GM19351 (cell line): ENCODE data around the gene CCNK.

Experiments used
- ATAC-seq: cut with Tn5 transposase; IDR thresholded peaks from one replicate; pipeline ENCODE4 v1.9.1; 2021; ENCODE audit warnings: mild to moderate bottlenecking, moderate library complexity; ENCODE audit not compliant: unreplicated experiment

Gene CCNK

DNA sequence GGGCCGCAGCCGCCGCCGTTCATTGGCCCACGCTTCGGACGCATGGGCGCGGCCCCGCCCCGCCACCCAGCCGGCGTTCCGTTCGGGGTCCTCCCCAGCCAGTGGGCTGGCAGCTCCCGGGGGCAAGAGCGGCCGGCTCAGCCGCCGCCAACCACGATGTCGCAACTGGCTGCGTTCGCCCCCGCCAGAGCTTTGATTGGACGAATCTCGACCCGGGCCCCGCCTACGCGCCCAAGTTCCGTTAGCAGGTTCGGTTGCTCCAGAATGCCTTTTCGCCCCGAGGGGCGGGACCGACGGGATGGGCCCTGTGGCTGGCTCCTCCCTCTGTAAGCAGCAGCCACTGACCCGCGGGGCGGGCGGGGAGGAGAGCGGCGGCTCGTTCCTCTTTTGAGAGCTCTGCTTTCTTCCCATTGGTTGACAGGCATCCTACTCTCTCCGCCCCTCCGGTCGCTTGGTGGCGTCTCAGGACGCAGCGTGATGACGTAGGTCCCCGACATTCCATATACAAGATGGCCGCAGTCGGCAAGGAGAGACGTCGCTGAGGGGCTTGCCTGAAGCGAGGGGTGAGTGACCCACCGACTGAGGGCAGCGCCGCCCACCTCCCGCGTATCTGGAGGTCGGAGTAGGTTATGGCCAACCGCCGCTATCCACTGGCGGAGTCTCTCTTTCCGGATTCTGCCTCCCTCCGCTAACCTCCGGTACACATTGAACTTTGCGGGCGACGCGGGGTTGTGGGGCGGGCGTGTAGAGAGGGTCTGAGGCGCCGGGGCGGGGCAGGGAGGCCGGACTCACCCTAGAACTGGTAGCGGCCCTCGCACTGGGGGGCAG, at the start of gene CCNK:
Gene CCNK (plus strand): TSS at position 493 of the 828 bp plus-strand sequence. CDS start 11,269 bp downstream, outside the sequence.
- ATAC-seq, result peak; percentile 81

DNA sequence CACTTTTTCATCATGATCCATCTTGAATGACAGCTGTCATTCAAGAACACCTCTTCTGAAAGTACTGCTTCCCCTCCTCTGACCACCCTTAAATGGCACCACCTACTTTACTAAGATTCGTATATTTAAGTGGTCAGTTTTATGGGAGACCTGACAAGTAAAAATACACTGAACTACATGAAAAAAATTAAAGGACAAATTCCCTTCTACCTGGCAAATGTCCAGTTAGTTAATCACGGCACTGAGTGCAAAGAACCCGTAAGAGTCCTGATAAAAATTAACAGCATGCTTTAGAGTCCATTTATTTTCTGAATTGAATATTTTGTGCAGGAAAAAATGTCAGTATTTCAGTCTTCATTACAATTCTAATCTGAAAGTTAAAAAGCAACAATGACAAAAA, 49.2 kb upstream of the CCNK start:
- ATAC-seq, result no peak

DNA sequence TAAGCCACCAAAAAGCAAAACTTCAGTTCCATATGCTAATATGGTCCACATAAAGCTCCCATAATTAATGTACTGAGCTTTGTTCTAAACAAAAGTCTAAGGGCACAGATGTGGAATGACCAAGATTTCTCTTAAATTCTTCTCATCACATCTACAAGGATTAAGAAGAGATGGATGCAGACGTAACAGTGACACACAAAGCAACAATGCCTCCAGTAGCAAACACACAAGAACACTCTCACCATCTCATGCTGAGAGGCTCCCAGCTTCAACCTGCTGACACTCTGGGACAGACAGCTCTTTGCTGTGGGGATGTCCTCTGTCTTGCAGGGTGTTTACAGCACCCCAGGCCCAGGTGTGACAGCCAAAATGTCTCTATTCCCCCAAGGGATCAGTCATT, 48.7 kb upstream of the CCNK start:
- no peak for ATAC-seq

DNA sequence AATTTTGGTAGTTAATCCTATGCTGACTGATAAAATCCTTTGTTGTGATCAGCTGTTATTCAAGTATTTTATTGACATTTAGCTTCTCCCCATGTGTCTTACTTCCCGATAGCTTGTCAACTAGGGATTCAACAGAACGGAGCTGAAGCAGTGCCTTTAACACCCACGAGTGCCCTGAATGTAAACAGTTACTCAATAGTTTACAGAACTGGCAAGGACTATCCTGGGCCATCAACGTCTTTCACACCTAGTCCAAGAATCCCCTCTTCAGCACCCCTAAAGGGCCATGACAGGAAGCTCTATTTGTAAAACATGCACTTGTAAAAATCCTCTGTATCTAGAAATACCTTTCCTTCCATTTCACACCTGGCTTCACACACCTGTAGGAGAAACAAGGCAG, 45.9 kb upstream of the CCNK start:
- no peak for ATAC-seq

DNA sequence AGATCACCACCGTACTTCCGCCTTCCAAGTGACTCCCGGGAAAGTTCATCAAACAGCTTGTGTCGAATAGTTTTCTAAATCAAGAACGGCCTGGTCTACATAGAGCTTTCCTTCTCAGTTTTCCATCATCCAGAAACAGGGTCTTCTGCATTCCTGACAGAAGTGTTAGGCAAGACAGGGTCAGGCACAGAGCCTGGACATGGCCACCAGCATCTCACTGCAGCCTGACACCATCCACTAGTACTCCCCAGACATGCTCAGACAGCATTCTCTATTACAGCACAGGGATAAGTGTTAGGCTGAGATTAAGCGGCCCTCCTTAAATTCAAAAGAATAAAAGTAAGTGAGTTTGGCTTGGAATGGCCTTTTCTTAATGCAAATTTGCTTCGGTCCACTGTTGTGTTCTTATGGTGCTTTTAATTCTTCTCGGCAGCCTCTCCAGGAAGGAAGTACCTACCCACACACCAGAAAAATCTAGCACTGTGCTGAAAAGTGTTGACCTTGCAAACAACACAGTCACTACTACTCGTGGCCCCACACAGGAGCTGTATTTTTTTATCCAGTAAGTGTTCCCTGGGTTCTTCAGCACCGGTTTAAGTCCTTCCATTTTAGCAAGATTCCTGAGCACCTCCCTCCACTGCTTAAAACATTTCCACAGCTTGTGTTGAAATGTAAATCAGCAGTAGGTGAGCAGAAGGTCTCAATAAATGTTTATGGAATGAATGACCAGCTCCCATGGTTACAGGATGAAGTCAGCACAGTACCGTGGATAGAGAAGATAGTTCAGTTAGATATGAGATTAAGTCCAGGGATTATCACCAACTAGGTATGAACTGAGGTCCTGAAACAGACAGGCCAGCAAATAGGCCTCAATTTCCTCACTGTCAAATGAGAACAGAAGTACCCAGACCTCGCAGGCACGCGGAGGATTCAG, 44.7 kb upstream of the CCNK start:
- ATAC-seq, result no peak

DNA sequence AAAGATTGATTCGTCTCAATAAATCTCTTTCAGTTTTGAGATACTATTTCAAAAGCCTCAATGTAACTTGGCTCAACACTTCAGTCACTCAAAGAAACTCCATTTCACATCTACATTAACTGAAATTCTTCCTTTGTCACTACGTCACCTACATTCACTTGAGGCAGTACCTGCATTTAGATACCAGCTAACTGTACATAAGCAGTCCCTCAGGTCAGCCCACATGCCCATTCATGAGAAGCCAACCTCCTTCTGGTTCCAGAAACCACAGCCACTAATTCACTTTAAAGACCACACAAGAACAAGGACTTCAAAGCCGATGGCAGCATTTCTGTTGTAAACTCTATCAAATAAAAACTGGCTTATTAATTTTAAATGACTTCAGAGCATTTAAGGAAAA, 43.5 kb upstream of the CCNK start:
- no peak for ATAC-seq

DNA sequence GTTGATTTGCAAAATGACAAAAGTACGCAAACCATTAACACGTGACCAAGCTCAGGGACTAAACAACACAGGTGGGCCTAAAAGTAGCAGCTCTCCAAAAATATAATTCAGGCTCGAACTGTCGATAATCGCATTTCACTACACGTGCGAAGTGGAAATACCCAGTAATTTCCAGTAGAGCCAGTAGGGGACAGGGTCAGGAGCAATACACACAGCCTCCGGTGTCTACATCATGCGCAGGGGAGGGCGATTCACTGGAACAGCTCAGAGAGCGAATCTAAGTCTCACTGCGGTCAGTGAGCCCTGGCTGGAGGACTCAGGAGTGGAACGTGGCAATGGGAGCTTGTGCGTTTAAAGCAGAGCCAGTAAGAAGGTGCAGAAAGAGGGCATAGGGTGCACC, 40.9 kb upstream of the CCNK start:
- ATAC-seq, result no peak

DNA sequence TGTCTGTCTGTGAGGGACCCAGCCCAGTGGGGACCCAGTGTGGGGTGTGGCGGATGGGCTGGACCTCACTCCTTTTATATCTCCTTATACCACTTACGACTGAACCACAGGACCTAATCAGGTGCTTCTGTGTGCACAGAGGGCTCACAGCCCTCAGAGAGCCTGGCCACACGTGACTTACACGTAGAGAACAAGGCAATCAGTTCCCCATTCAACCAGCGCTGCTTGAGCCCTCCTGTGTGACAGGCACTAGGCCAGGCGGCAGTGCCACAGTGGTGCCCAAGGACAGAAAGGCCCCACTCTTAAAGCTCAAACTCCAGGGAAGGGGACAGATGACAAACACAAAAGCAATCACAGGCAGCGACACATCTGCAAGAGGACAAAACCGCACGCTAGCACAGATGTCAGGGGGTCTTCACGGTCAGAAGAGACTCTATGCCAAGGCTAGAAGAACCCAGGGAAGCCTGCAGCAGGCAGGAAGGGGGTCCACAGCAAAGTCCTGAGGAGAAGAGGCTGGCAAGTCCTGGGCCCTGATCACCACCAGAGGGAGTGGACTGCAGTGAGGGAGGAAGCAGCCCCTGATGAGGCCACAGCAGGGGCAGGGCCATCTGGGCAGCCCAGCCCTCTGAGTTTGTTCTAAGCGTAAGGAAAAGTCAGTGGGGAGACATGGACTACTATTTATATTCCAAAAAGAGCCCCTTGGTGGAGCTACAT, 39.9 kb upstream of the CCNK start:
- no peak for ATAC-seq

DNA sequence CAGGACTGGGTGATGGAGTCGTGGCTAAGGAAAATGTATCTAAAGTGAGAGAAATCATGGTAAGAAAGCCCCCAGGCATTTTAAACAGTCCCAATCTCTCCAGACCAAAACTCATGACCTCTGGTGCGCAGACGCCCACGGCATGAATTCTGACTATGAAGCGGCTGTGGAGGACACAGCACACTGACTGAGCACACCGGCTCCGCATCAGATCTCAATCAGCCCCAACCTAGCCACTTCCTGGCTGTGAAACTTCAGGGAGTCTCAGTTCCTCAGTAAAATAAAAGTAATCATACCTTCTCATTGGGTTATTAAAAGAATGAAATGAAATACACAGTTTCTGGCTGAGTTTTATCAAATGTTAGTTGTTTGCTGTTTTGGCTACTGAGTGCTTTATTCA, 39.3 kb upstream of the CCNK start:
- ATAC-seq, result no peak

DNA sequence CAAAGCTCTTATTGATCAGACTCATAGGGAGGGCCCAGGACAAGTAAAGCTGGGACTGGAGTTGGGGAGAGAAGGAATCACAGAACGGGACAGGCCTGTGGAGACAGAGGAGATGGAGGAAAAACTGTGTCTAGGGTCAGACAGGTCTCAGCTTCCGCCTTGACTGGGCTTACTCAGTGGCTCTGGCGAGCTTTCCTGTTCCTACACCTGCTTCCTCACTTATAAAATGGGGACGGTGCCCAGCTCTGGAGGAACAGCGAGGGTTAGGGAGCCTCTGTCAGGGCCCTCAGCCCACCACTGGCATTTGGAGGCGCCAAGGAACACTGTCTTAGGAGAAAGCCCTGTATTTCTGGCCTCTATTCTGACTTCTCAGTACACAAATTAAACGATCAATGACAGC, 35.3 kb upstream of the CCNK start:
- ATAC-seq, result no peak

DNA sequence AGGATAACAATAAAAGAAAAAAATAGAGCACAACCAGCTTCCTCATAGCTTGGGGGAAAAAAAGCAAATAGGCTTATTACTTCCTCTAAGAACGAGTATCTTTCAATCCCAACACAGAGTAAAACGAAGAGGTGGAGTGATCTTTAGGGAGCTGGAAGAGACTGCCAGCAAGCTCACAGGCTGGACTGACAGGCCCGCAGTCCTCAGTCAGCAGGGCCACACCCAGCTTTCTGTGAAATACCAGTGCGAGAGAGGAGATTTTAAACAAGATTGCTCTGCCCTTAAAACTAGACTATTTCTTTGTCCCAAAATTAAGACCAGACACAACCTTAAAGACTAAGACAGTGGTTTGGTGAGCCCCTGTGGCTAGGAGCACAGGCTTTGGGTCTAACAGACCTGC, 33.5 kb upstream of the CCNK start:
- ATAC-seq, result no peak

DNA sequence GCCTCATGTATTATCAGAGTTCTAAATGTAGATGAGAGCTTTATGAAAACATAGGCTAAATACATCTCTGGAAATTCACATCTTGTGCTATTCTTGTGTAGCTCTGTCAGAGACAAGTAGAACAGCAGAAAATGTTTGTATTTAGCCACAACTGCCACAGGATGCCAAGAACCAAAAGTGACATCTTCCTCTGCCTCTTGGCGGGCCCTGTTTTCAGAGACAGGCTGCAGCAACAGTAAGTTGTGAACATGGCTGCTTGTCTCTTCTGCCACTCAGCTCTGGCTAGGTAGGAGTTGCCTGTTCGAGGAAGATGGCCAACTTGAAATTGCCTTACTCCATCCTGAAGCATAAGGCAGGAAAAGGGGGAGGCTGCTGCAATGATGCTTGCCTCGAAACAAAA, 30.9 kb upstream of the CCNK start:
- no peak for ATAC-seq

DNA sequence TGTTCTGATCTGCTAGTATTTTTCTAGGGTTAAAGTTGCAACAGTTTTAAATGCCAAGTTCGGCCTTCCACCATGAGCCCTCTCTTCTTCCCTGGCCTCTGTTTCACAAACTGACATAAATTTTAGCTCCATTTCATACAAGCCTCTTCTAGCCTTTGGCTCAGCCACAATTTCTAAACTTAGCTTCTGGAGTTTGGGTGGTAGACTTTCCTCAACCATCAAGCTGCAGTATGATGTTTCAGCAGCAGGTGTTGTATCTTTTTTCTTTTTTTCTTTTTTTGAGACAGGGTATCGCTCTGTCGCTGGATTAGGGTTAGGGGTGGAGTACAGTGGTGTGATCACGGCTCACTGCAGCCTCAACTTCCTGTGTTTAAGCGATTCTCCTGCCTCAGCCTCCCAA, 30.0 kb upstream of the CCNK start:
- no peak for ATAC-seq

DNA sequence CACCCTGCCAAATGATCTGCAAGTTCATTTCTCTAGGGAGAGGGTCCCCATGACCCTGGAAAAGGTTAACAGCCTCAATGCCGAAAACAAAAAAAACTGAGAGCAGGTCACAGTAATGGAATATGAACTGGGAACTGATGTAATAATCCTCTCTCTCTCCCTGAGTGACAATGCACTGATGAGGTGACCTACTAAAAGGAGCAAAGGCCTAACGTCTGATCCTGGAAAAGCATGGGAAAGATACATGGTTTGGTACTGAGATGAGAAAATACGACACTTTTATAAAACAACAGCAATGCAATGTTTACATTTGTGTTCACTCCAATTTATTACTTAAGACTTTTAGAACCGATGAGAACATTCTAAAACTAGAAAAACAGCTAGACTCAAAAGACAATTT, 28.2 kb upstream of the CCNK start:
- no peak for ATAC-seq

DNA sequence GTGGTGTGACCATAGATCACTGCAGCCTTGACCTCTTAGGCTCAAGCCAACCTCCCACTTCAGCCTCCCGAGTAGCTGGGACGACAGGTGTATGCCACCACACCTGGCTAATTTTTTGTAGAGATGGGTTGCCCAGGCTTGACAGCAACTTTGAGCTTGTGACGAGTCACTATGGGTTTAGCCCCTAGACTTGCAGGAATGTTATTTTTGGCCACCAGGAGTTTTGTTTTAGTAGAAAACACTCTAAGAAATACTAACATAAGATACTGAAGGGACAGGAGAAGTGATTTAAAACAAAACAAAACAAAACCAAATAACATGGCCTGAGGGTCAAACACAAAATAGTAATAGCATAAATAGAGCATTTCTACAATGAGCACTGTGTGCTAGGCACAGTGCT, 27.0 kb upstream of the CCNK start:
- no peak for ATAC-seq

DNA sequence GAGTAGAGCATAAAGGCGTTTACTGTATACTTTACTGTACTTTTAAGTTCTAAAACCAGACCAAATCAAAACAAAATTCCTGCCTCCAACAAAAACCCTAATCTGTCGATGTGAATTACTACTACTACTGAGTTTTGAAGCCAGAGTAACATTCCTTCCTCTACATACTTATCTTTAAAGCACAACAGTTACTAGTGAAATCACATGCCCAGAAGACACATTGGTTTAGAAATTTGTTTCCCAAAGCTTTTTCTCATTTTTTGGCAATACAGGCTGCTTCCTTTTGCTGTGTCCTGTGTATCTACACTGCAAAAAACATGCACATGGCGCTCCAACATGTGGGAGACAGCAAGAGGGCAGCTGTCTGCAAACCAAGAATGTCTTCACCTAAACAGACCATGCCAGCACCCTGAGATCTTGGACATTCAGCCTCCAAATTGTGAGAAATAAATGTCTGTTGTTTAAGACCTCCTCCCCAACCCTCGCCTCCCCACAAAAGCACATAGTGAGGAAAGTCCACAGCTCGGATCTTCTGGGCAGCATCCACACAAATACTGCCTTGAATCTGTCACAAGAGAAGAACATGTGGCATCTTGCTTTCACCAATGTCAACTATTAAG, 21.6 kb upstream of the CCNK start:
- ATAC-seq, result no peak

DNA sequence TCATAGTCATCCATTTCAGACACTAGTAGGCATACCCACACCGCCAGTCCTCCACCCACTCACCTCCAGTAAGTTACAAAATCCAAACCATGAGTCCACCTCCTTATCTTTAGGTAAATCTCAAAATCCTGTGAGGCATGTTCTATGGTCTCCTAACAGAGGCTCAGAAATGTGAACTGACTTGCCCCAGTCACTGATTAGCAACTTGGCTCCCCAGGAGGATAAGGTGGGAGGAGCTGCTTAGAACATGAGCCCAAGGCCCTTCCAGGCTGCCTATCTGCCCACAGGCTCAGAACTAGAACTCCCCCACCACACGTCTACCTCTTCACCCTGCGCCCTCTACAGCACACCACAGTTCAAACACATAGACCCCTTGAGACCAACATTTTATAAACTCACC, 20.4 kb upstream of the CCNK start:
- ATAC-seq, result no peak

DNA sequence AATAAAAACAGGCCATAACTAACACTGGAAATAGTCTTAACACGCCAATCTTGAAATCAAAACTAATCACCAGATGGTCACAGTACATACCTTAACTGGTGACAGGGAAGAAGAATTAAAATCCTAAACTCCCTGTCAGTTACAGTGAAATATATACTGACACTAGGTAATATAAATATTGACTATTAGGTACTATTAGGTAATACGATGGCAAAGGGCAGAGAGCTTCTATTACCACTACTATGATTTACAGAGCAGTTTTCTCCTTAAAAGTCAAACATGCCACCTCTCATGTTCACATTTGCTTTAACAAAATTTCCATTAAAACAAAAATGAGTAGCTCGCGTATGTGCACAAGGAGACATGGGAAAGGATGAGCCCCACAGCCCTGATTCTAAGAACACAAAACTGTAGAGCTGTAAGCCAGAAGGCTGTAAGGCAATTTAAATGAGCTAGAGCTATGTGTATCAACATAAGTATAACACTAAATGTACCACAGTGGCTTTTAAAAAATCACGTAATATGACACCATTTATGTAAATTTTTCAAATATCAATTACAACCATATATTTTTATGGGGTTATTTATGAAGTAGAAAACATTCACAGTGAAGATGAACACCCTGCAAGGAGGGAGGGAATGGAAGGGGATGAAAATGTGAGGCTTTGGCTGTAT, 19.7 kb upstream of the CCNK start:
- ATAC-seq, result no peak

DNA sequence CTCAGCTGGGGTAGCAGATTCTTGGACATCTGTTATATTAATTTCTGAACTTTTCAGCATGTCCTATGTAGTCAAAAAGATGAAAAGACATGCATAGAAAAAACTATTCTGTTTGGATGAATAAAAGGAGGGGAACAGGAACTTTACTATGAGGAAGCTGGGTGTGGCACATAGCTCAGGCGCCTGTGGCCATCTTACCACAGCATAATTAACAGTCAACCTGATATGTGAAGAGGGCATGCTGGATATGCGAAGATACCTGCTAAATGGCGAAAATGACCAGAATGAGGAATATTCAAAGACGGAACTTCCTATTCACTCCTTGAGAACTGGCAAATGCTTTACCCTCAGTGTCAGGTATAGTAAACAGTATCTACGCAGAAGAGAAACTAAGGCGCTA, 19.0 kb upstream of the CCNK start:
- no peak for ATAC-seq

DNA sequence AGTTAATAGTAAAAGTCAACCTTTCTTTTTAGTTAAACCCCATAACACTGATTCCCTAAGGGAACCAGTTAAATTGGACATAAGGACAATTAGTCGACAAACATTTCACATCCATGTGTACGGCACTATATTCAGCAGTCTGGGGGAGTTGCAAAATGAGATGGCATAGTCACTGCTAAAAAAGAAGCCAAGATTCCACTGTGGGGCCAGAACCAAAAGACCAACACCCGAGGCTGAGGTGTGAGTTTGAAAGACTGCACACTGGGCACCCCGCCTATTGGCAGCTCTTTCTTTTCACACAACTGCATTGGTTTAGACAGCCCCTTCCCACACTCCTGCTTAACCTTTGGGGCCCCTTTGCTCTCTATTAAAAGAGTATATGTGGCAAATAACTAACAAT, 17.2 kb upstream of the CCNK start:
- ATAC-seq, result no peak
